Neural progenitor cell (in vitro differentiated cells): ENCODE measurements around the gene GLO1.

Experiments
- EZH2phosphoT487 ChIP-seq: fragments of 200-600 bp; sonication (generic); IDR thresholded peaks from 2 replicates; pipeline ENCODE4 v1.6.1; 2017; ENCODE audit warnings: antibody characterized with exemption
- TF ChIP-seq, protein P1 (sequence below): fragments of 200-600 bp; sonication (generic); IDR thresholded peaks from 2 replicates; pipeline ENCODE4 v1.5.1; 2017; ENCODE audit warnings: antibody characterized with exemption, mild to moderate bottlenecking

DNA sequence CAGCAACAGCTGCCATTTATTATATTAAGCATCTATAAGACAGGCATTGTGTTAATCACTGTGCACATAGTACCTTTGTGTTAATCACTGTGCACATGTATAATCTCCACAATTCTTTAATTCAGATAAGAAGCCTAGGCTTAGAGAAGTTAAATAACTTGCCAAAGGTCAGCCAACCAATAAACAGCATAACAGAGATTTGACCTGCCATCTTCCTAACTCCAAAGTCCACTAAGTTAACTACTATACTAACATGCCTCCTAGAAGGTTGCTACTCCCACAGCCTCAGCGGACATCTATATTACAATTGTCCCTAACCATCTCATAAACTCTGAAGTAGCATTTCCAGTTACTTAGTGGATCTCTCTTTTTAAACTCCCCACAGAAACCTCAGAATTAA, 66.9 kb downstream of the GLO1 start:
- TF ChIP-seq, protein P1, sequence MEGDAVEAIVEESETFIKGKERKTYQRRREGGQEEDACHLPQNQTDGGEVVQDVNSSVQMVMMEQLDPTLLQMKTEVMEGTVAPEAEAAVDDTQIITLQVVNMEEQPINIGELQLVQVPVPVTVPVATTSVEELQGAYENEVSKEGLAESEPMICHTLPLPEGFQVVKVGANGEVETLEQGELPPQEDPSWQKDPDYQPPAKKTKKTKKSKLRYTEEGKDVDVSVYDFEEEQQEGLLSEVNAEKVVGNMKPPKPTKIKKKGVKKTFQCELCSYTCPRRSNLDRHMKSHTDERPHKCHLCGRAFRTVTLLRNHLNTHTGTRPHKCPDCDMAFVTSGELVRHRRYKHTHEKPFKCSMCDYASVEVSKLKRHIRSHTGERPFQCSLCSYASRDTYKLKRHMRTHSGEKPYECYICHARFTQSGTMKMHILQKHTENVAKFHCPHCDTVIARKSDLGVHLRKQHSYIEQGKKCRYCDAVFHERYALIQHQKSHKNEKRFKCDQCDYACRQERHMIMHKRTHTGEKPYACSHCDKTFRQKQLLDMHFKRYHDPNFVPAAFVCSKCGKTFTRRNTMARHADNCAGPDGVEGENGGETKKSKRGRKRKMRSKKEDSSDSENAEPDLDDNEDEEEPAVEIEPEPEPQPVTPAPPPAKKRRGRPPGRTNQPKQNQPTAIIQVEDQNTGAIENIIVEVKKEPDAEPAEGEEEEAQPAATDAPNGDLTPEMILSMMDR: no peak
- TF ChIP-seq EZH2phosphoT487: no peak
